Liver (tissue), 3 donors: ENCODE results near the gene SLC25A43.
A peak's percentile ranks its signal among the peaks of the same experiment; 100 is the strongest.

ENCODE experiments used
- ATF3 ChIP-seq: IDR thresholded peaks from 2 replicates; pipeline ENCODE4 v1.6.1; 2016; ENCODE audit warnings: antibody characterized with exemption
- CTCF ChIP-seq: fragments of 150-350 bp; IDR thresholded peaks from 2 replicates; pipeline ENCODE4 v1.5.1; 2017; ENCODE audit warnings: improper control_type of control experiment, low read depth, low read length; ENCODE audit not compliant: missing input control
- JUND ChIP-seq, 2 donors: IDR thresholded peaks; 2 replicates each; pipeline ENCODE4 v1.6.1; 2016; ENCODE audit warnings: antibody characterized with exemption in 2 of 2
- MAX ChIP-seq: IDR thresholded peaks from 2 replicates; pipeline ENCODE4 v1.6.1; 2016; ENCODE audit warnings: antibody characterized with exemption
- RAD21 ChIP-seq, 2 donors: IDR thresholded peaks; 2 replicates each; pipeline ENCODE4 v1.6.1; 2016; ENCODE audit warnings: antibody characterized with exemption in 2 of 2, mild to moderate bottlenecking in 2 of 2
- SP1 ChIP-seq: IDR thresholded peaks from 2 replicates; pipeline ENCODE4 v1.6.1; 2018; ENCODE audit warnings: antibody characterized with exemption, mild to moderate bottlenecking
- ZBTB33 ChIP-seq: IDR thresholded peaks from 2 replicates; pipeline ENCODE4 v1.6.1; 2016; ENCODE audit warnings: antibody characterized with exemption
- donor health status: healthy.
- donor health status: healthy.

GRCh38 chrX:119391279-119391678 lies 7.9 kb upstream of the SLC25A43 start:
- TF ChIP-seq RAD21 (IDR thresholded peaks at IDR 0.05) (peak; percentile 53 to 69), CTCF (peak; percentile 24), JUND (IDR thresholded peaks at IDR 0.05) (no peak), ATF3 (no peak), ZBTB33 (no peak), SP1 (no peak), MAX (no peak)
